ENCODE measurements around the gene TMC8.
"Not testable (repeated sequence)": the region's sequence is repeated elsewhere in the genome, so short reads cannot be mapped to it uniquely, and the experiment has no call there.

TMC8 gene

GRCh38 chr17:78154903-78155811 is 24.6 kb downstream of the TMC8 start:
- DNase-seq (ENCODE audit: low read depth in 2 of 2) = no peak

- DNase-seq (ENCODE audit: low read depth in 2 of 2) = no peak
Observed at GRCh38 chr17:78159575-78160158, 29.1 kb downstream of the TMC8 start.

GRCh38 chr17:78163881-78164747 is 33.5 kb downstream of the TMC8 start:
- no peak for DNase-seq (ENCODE audit: low read depth in 2 of 2)

DNA sequence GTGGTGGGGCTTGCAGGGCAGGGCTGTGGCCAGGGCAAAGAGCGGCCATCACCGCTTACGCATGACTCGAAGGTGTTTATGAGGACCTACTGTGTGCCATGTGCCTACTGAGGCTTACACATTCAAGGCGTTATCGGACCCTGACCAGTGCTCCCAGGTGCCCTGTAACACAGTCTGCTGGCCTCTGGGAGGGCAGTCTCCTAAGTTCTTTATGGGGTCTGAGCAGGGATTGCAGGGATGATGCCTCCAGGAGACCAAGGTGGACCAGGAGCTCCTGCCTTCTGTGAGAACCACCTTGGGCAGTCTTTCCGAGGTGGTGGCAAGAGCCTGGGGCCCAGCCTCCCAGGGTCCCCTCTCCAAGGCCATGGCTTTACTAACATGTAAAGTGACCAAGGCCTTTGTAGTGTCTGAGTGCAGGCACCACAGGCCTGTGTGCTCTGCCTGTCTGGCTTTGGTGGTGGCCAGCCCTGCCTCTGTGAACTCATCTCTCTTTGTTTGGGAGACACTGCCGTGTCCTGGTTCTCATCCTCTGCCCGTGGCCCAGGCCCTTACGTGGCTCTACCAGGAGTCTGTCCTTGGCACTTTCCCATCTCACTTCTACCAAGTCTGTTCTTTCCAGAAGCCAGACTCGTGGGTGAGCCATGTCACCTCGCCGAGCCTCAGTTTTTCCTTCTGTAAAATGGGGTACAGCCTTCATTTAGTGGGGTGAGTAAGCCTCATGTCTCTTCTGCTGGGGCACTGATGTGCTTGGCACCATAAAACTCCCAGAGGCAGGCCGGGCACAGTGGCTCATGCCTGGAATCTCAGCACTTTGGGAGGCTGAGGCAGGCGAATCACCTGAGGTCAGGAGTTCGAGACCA is 34.4 kb downstream of the TMC8 start:
- no peak for DNase-seq (ENCODE audit: low read depth in 2 of 2)

DNA sequence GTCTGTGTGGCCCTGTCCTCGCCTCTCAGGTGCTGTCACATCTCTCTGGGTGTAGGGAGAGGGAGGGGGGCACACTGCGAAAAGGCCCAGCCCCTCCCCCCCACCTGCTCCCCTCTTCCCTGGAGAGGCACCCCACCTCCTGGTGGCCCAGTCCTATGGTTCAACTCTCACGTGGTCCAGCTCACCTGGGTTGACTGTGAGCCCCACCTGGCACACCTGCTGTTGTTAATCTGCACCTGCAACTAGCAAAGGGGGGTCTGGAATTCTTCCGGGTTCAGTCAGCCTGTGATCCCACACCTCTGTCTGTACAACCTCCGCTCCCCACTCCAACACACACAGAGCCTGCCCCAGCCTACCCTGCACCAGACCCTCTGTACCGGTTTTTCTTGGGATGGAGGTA is 35.8 kb downstream of the TMC8 start:
- DNase-seq (ENCODE audit: low read depth in 2 of 2) = no peak

DNA sequence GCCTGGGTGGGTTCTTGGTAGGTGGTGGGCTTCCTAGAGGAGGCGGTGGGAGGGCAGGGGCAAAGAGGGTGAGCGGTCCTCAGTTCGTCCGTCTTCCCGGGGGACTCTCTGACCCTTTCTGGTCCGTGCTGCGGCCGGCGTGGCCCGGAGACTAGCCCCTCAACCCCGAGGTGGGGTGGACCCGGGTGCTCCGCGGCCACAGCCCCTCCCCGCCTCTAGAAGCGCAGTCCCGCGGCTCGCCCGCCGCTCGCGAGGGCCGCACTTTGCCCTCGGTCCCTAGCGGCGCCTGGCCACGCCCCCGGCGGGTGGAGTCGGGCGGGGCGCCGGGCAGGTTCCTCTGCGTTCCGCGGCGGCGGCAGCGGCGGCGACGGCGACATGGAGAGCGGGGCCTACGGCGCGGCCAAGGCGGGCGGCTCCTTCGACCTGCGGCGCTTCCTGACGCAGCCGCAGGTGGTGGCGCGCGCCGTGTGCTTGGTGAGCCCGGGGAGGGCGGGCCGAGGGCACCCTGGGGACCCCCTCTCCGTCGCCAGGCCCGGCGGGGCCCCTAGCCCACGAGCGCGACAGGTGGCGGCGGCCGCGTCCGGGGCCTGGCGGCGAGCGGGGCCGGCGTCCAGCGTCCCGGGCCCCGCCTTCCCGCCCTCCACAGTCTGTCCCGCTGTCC is 37.8 kb downstream of the TMC8 start, which contains the start of gene SYNGR2:
TSS of gene SYNGR2 (plus strand) at position 340 of the 661 bp plus-strand sequence. CDS start at position 376, 36 bp downstream.
- DNase-seq (ENCODE audit: low read depth in 2 of 2) = peak; percentile 72 to 87

GRCh38 chr17:78168903-78169793 is 38.6 kb downstream of the TMC8 start:
- peak in 1 of 2 donors; percentile 53 for DNase-seq (ENCODE audit: low read depth in 2 of 2)

- no peak for DNase-seq (ENCODE audit: low read depth in 2 of 2)
Observed at GRCh38 chr17:78170692-78171590, 40.4 kb downstream of the TMC8 start.

- not testable (repeated sequence) for DNase-seq (ENCODE audit: low read depth in 2 of 2)
Observed at GRCh38 chr17:78171591-78172248, 41.1 kb downstream of the TMC8 start.

GRCh38 chr17:78172249-78173051 is 41.9 kb downstream of the TMC8 start:
- no peak for DNase-seq (ENCODE audit: low read depth in 2 of 2)

- DNase-seq (ENCODE audit: low read depth in 2 of 2) = no peak
Observed at GRCh38 chr17:78173097-78173715, 42.6 kb downstream of the TMC8 start.

- DNase-seq (ENCODE audit: low read depth in 2 of 2) = no peak
Observed at GRCh38 chr17:78174346-78174869, 43.8 kb downstream of the TMC8 start.

DNA sequence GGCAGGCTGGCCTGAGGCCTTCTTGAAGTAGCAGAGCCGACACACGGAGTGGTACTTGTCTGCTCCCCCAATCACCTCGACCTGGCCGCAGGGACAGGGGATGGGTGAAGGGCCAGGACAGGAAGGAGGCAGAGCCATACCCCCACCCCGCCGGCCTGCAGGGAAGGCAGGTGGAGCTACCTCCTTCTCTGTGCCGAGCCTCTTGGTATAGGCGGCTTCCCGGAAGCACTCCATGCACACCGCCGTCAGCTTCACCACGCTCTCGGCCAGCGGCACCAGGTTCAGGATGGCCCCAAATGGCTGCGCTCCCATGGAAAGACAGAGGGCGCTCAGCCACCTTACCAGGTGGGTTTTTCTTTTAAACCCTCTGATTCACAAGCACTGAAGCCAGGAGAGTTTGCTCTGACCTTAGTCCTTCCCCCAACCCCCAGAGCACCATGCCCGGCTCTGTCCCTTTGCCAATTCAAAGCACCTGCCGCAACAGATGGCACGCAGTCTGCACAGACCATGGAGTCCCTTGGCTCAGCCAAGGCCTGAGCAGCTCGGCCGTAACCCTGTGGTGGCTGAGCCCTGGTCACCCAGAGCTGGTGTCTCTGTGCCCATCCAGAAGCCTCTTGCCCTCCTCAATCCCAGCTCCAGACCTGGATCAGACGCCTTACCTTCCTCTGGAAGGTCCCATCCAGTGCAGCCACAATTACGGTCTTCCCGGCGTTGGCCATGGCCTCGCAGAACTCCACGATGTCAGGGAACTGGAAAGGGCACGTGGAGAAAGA is 44.5 kb downstream of the TMC8 start:
- DNase-seq (ENCODE audit: low read depth in 2 of 2) = no peak

DNA sequence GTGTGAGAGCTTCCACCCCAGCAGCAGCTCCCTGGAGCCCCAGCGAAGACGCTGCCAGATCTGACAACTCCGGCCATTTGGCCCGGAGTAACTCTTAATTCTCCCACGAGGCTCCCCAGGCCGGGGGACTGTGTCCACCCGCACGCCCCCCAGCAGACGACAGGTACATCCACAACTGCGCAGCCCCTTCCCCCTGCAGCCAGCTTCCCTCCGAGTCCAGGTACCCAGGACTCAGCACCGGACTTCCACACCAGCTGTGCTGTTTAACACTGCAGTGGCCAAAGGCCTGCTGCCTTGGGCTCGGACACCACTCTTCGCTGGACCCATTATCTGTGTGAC is 45.0 kb downstream of the TMC8 start:
- DNase-seq (ENCODE audit: low read depth in 2 of 2) = no peak

- DNase-seq (ENCODE audit: low read depth in 2 of 2) = peak; percentile 52 to 69
Observed at GRCh38 chr17:78176548-78177025, 46.0 kb downstream of the TMC8 start.

- DNase-seq (ENCODE audit: low read depth in 2 of 2) = no peak
Observed at GRCh38 chr17:78179372-78179771, 48.8 kb downstream of the TMC8 start.
